HG03469 (cell line): ENCODE results near the gene PDE3A.

ENCODE experiments used
- ATAC-seq: cut with Tn5 transposase; IDR thresholded peaks from one replicate; pipeline ENCODE4 v1.9.1; 2021; ENCODE audit warnings: mild to moderate bottlenecking, moderate library complexity, moderate number of reproducible peaks; ENCODE audit not compliant: unreplicated experiment

Gene PDE3A

DNA sequence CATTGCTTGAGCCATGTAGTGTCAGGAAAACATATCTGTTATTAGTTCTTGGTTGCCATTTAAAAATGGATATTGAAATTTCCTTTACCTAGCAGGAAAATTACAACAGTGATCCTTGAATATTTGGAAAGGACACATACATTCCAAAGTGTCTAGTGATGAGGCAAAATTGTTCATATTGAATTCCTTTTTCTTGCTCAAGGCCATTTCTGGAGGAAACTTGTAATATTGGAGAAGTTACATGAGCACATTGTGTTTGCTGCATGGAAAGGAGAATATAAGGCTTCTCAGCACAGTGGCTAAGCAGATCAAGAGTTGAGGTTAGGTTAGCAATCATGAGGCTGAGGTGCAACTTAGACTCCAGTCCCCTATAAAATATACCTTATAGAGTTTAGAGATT, 121.9 kb downstream of the PDE3A start:
- no peak for ATAC-seq

GRCh38 chr12:20491290-20491689, 123.0 kb downstream of the PDE3A start:
- no peak for ATAC-seq

- no peak for ATAC-seq
Measured at GRCh38 chr12:20492251-20492760, 124.0 kb downstream of the PDE3A start.

DNA sequence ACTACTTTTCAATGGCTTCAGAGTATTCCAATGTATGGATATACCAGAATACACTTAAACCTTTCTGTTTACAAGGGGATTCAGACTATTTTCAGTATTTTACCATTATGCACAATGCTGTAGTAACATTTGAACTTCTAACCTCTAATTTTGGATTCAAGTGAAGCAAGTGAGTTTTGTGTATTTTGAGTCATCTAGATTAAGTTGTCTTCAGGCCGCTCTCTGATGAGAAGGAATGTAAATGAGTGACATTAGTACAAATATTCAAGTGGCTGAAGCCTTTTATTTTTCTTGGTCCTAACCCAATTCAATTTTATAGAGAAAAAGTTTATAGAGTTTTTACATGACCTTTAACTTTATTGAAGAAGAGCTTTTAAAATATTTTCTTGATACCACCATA, 125.6 kb downstream of the PDE3A start:
- ATAC-seq, result no peak

GRCh38 chr12:20494851-20495250, 126.5 kb downstream of the PDE3A start:
- no peak for ATAC-seq

DNA sequence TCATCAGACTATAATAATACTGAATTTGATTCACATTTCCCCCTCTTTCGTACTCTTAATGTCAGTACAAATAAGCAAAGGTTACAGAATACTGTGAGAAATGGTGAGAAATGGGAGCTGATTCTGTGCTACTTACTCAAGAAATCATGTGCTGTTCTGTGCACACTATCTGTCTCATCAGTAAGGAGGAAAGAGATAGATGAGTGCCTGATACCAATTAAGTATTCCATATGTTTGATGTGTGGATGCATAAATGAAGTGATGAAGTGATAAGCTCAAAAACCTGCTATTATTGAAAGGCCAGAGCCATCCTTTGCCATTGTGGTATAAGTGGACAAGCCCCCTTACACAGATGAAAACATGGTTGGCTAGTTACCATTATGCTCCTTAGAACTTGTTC, 127.7 kb downstream of the PDE3A start:
- no peak for ATAC-seq

- no peak for ATAC-seq
Measured at GRCh38 chr12:20497707-20498106, 129.4 kb downstream of the PDE3A start.

DNA sequence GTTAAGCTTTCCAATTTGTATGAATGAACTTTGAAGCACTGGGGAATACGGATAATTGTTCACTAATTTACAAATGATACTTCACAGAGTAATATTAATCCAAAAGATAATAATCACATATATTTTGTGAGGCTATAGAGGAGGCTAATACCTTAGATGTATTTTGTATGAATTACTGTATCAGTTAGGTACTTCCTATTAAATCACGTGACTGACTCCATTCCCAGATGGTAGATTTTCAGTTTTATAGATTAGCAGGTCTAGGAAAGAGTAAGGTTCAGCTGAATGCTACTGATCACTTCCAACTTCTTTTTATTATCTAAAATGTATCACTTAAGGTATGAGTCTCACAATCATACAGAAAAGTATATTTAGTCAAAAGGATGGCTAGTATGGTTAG, 133.6 kb downstream of the PDE3A start:
- no peak for ATAC-seq

GRCh38 chr12:20503858-20504257, 135.5 kb downstream of the PDE3A start:
- no peak for ATAC-seq

DNA sequence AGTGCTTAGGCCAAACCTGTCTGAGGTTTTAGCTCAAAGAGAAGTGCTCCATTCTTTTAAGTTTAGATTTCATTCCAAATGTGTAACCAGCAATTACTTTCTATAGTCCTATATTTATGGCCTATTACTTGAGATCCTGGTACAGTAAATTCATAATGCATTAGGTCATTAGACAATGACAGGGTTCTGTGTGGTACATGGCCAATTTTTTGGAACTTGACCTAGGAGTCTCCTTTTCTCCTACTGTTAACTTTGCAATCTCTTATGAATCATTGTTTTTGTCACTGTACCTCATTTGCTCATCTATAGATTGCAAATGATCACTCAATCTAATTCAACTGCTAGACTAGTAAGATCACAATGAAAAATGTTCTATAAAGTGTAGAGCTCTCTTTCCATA, 136.7 kb downstream of the PDE3A start:
- no peak for ATAC-seq

- ATAC-seq, result no peak
Measured at GRCh38 chr12:20507056-20507455, 138.7 kb downstream of the PDE3A start.

DNA sequence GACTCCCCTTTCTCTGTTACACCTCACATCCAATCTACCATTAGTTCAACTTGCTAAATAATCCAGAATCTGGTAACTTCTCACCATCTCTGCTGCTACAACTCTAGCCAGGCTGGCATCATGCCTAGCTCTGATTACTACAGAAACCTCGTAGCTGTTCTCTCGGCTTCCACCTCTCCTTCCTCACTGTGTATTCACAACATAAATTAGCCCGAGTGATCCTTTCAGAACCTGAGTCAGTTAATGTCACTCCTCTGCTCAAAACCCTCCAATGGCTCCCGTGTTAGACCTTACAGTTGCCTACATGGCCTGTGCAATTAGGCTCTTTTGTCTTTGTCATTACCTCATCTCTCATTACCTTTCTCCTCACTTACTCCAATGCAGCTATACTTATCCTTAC, 139.4 kb downstream of the PDE3A start:
- ATAC-seq, result no peak

GRCh38 chr12:20508359-20508758, 140.0 kb downstream of the PDE3A start:
- ATAC-seq, result no peak

GRCh38 chr12:20508962-20509361, 140.6 kb downstream of the PDE3A start:
- no peak for ATAC-seq

GRCh38 chr12:20510811-20511210, 142.5 kb downstream of the PDE3A start:
- no peak for ATAC-seq

- ATAC-seq, result no peak
Measured at GRCh38 chr12:20513189-20513588, 144.9 kb downstream of the PDE3A start.

DNA sequence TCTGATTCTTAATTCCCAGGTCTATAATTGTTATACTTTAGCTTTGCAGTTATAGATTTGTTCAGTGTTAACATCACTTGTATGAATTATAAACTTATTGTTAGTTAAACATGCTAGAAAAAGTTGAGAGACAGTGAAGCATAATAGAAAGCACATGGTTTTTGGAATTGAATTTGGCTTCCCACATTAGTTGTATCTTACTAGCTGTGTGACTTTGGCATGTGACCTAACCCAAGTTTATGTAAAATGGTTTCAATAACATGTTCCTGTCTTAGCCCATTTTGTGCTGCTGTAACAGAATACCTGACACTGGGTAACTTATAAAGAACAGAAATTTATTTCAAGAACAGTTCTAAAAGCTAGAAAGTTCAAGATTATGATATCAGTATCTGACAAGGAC, 146.3 kb downstream of the PDE3A start:
- no peak for ATAC-seq

GRCh38 chr12:20520532-20520931, 152.2 kb downstream of the PDE3A start:
- no peak for ATAC-seq

DNA sequence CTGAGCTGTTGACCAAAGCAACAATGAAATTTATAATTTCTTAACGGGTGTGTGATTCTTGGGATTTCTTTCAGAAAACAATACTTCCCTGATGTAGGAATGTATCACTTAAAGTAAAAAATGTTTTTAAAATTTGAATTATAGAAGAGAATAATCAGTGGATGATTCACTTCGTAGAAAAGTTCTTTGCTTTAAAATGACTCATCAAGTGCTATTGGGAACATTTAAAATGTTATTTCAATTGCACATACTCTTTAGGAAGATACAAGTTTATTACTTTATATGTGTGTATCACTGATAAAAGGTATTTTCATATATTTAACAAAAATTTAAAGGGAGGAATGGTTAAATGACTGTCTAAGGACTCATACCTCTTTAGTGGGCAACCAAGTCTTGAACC, 155.3 kb downstream of the PDE3A start:
- no peak for ATAC-seq

- ATAC-seq, result no peak
Measured at GRCh38 chr12:20524113-20524512, 155.8 kb downstream of the PDE3A start.

- no peak for ATAC-seq
Measured at GRCh38 chr12:20525064-20525610, 156.8 kb downstream of the PDE3A start.

DNA sequence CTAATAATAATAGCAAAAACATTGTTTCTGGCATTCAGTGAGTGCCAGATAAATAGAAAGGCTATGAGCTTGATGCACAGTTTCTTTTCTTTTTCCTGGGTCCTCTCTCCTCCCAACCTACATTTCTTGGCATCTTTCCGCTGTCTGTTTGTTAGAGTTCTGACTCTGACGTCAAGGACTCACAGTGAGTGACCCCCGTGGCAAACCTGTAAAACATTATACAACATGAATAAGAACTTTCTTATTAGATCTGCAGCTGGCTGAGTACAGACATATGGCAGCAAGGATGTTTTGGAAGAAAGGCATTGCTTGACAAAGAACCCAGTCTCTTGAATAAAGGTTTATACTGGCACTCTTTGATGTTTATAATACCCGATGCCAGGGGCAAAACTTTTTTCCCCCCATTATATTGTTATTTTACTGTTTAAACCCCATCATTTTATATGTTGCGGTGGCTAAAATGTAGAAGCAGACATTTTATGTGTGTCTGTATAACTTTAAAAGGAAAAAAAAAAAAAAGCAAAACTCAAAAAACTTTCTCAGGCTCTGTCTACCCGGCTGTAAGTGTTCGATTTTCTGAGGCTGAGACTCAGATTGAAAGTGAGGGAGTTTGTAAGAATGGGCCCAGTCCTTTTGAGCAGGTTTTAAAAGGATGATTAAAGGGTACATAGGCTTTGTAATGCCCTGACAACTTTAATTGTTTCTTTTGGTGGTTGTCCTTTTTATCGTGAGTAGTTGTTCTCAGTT, 159.3 kb downstream of the PDE3A start:
- no peak for ATAC-seq

DNA sequence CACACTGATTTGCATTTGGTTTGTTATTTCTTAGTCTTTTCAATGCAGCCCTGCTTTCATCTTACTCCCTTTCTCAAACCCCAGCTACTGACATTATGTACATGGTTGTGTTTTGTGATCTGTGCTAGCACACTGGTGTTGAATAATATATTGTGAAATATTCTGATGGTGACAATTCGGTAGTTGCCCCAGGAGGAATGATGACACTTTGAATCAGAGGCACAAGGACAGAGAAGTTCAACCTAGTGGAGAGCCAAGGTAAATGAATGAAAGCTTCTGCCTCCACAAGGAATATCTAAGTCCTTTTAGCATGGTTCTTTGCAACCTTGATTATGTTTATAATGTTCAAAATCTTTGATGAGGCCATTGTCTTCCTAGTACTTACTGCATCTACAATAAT, 159.9 kb downstream of the PDE3A start:
- no peak for ATAC-seq
